GM23248 (cell line): ENCODE data around the gene PGBD5. TPM values are rescaled to one million over a fixed set of nuclear protein-coding genes. Genes with fewer than 3 reads are reported as not detected.

Source experiments
- DNase-seq: peaks from one replicate; pipeline ENCODE4 v3.0.0-alpha.2; 2015
- H2AFZ ChIP-seq: fragments of 200-600 bp; sonication (generic); 2 replicates; pipeline ENCODE4 v1.6.1; 2016; ENCODE audit warnings: antibody characterized with exemption
- H3F3A ChIP-seq: fragments of 200-600 bp; sonication (generic); 2 replicates; pipeline ENCODE4 v1.6.1; 2016; ENCODE audit warnings: mild to moderate bottlenecking, antibody characterized with exemption, mixed run types; ENCODE audit not compliant: insufficient read depth
- H3K27ac ChIP-seq: fragments of 200-600 bp; sonication (generic); 2 replicates; pipeline ENCODE4 v1.5.1; 2016; ENCODE audit warnings: mild to moderate bottlenecking
- H3K27me3 ChIP-seq: fragments of 200-600 bp; sonication (generic); replicated peaks from 2 replicates; pipeline ENCODE4 v1.6.1; 2016; ENCODE audit warnings: mild to moderate bottlenecking; ENCODE audit not compliant: insufficient read depth
- H3K36me3 ChIP-seq: fragments of 200-600 bp; sonication (generic); 2 replicates; pipeline ENCODE4 v1.6.1; 2016; ENCODE audit warnings: low read depth, mild to moderate bottlenecking
- H3K4me1 ChIP-seq: fragments of 200-600 bp; sonication (generic); 2 replicates; pipeline ENCODE4 v1.6.1; 2016; ENCODE audit warnings: mild to moderate bottlenecking; ENCODE audit not compliant: insufficient read depth
- H3K4me2 ChIP-seq: fragments of 200-600 bp; sonication (generic); one replicate; pipeline ENCODE4 v1.6.1; 2016; ENCODE audit warnings: mild to moderate bottlenecking; ENCODE audit not compliant: unreplicated experiment
- H3K4me3 ChIP-seq: fragments of 200-600 bp; sonication (generic); 2 replicates; pipeline ENCODE4 v1.5.1; 2016; ENCODE audit warnings: mild to moderate bottlenecking
- H3K79me2 ChIP-seq: fragments of 200-600 bp; sonication (generic); 2 replicates; pipeline ENCODE4 v1.6.1; 2016; ENCODE audit warnings: mild to moderate bottlenecking; ENCODE audit not compliant: insufficient read depth
- H3K9ac ChIP-seq: fragments of 200-600 bp; sonication (generic); 2 replicates; pipeline ENCODE4 v1.6.1; 2016; ENCODE audit warnings: mild to moderate bottlenecking
- H3K9me2 ChIP-seq: fragments of 200-600 bp; sonication (generic); 2 replicates; pipeline ENCODE4 v1.6.1; 2016; ENCODE audit warnings: mixed run types, mild to moderate bottlenecking, moderate library complexity; ENCODE audit not compliant: insufficient read depth
- H3K9me3 ChIP-seq: fragments of 200-600 bp; sonication (generic); one replicate; pipeline ENCODE4 v1.6.1; 2017; ENCODE audit warnings: low read depth
- H4K20me1 ChIP-seq: fragments of 200-600 bp; sonication (generic); 2 replicates; pipeline ENCODE4 v1.6.0; 2016; ENCODE audit not compliant: insufficient read depth
- EZH2 ChIP-seq: fragments of 200-600 bp; sonication (generic); IDR thresholded peaks from 2 replicates; pipeline ENCODE4 v1.6.1; 2018; ENCODE audit warnings: antibody characterized with exemption, mild to moderate bottlenecking; ENCODE audit not compliant: insufficient read depth, poor library complexity, severe bottlenecking
- EZH2phosphoT487 ChIP-seq: fragments of 200-600 bp; sonication (generic); IDR thresholded peaks from 2 replicates; pipeline ENCODE4 v1.6.1; 2018; ENCODE audit warnings: antibody characterized with exemption, moderate library complexity, mild to moderate bottlenecking, low read depth; ENCODE audit not compliant: insufficient read depth
- WGBS, 2 experiments: methylation state at CpG; one replicate each; pipeline ENCODE4 v1.1.6; 2015 to 2017; ENCODE audit warnings: low lambda C conversion rate in 2 of 2, low coverage in 1 of 2; ENCODE audit errors: missing lambda C conversion rate in 2 of 2; 5-methylcytosine and 5-hydroxymethylcytosine counted together
- in situ Hi-C: fragments of 300-500 bp; cut with MboI; formaldehyde crosslinking; loops from 2 replicates; pipeline ENCODE4 v1.15.0; 2020
- polyA plus RNA-seq: library from polyadenylated mRNA; unstranded; fragments of >200 nt; fragmentation: Nextera tagmentation; extraction: Ambion mirVana; gene quantifications from 2 replicates; pipeline ENCODE4 v1.2.1, GENCODE V29; 2016
- total RNA-seq: library from RNA; depleted of rRNA; stranded (reverse); fragments of >200 nt; shearing (Covaris generic); gene quantifications from 2 replicates; pipeline ENCODE4 v1.2.3, GENCODE V29; 2014

The PGBD5 gene
- total and polyA plus RNA-seq, 2 experiments from 2014 or later, result 0.23 to 0.32 TPM

DNA sequence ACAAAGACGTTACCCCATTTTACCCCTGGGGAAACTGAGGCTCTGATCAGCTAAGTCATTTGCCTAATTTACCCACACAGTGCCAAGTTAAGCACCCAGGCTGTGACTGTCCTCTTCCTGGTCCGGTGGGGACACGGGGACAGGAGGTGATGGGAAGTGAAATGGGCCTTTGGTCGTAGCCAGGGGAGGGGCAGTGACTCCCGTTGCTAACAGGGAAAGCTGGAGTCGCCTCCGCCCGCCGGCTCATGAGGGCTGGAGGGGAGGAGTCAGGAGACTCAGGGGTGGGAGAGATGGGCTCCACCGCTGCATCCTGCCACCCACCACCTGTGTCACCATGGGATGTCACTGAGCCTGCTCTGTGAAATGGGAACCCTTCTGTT, 139.3 kb downstream of the PGBD5 start:
- H3K9ac ChIP-seq, result no peak overlapping the region
- 0 out of 2 replicates have a peak, but pooled peaks cover 3% of the 10 kb centered on the region for H3K36me3 ChIP-seq
- no peaks in the 10 kb centered on the region for H3K9me3 ChIP-seq
- no peak overlapping the region for H3K27ac ChIP-seq
- no peaks in the 10 kb centered on the region for H3K9me2 ChIP-seq
- 0 out of 2 replicates have a peak, but pooled peaks cover 6% of the 10 kb centered on the region for H3F3A ChIP-seq
- no peaks in the 10 kb centered on the region for H4K20me1 ChIP-seq
- H2AFZ ChIP-seq, result no peak overlapping the region
- in situ Hi-C loops, result no loop called here
- WGBS, 2 experiments, result 72 to 73% methylated on average over 10 of the region's 10 CpGs
- no peaks in the 10 kb centered on the region for H3K4me1 ChIP-seq
- TF ChIP-seq EZH2phosphoT487 (no peak), EZH2 (no peak)
- H3K4me3 ChIP-seq, result no peak overlapping the region
- no peak overlapping the region for H3K4me2 ChIP-seq
- DNase-seq, result no peak
- H3K27me3 ChIP-seq, result no peaks in the 10 kb centered on the region; the same call in 1 of the 2 replicates
- no peaks in the 10 kb centered on the region for H3K79me2 ChIP-seq

DNA sequence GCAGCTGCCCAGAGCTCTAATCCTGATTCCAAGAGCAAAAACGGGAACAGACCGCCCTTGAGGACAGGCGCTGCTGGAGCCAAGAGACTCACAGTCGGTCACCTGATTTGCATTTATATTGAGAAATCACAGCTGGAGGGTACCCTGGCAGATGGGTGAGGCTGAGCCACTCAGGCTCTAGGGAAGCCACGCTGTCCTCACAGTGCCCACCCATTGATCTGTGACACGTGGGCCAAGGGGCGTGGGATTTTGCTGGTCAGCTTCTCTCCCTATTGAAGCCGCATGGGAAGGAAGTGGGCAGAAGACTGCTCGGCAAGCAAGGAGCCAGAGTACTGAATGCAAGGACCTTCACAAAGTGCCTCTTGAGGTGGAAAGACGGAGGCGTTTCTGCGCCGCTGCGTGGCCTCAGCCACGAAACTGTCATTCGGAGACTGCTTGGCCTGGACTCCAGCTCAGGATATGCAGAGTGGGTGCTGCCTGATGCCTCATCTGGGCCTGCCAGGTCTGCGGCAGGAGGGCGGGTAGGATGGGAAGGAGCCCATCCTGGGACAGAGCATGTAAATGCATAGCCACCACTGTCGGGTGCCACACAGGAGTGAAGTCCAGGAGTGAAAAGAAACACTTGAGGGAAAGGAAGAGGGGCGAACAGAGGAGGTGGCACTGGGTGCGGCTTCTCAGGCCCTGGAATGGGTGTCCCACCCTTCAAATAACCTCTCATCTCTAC, 139.8 kb downstream of the PGBD5 start:
- H3K4me3 ChIP-seq, result no peak overlapping the region
- H3K36me3 ChIP-seq, result 0 out of 2 replicates have a peak, but pooled peaks cover 3% of the 10 kb centered on the region
- no peak overlapping the region for H3K4me2 ChIP-seq
- H3K27ac ChIP-seq, result no peak overlapping the region
- H3K9me2 ChIP-seq, result no peaks in the 10 kb centered on the region
- H3F3A ChIP-seq, result 0 out of 2 replicates have a peak, but pooled peaks cover 6% of the 10 kb centered on the region
- H3K27me3 ChIP-seq, result no peaks in the 10 kb centered on the region; the same call in 1 of the 2 replicates
- no peaks in the 10 kb centered on the region for H3K9me3 ChIP-seq
- no peaks in the 10 kb centered on the region for H3K4me1 ChIP-seq
- 86 to 88% methylated on average over 21 of the region's 21 CpGs for WGBS, 2 experiments
- no peak for DNase-seq
- H4K20me1 ChIP-seq, result no peaks in the 10 kb centered on the region
- no peak overlapping the region for H3K9ac ChIP-seq
- H2AFZ ChIP-seq, result no peak overlapping the region
- in situ Hi-C loops, result no loop called here
- H3K79me2 ChIP-seq, result no peaks in the 10 kb centered on the region
- TF ChIP-seq EZH2 (no peak), EZH2phosphoT487 (no peak)

DNA sequence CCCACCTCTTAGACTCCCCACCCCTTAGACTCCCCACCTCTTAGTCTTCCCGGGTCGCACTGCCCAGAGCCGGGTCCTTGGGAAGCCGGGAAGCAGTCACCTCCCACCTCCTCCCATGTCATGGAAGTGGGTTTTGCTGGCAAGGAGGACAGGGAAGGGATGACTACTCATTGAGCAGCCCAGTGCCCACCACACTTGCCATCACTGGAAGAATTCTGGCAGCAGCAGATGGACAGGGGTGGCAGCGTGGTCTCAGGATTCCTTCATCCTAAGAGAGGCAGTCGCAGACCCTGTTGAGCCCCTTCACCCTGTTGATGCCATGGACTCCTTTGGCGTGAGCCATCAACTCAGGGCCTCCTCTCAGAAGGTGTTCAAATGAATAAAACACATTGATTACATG, 140.8 kb downstream of the PGBD5 start:
- no peak for TF ChIP-seq EZH2
- TF ChIP-seq EZH2phosphoT487, result no peak
- 76% methylated on average over 7 of the region's 7 CpGs for WGBS, 2 experiments
- Histone ChIP-seq H3K79me2 (no peaks in the 10 kb centered on the region), H3K9ac (no peak overlapping the region), H3K9me3 (no peaks in the 10 kb centered on the region), H4K20me1 (no peaks in the 10 kb centered on the region), H3K27ac (no peak overlapping the region), H3K27me3 (no peaks in the 10 kb centered on the region), H3K36me3 (0 out of 2 replicates have a peak, but pooled peaks cover 3% of the 10 kb centered on the region), H3F3A (0 out of 2 replicates have a peak, but pooled peaks cover 6% of the 10 kb centered on the region), H2AFZ (no peak overlapping the region), H3K4me2 (no peak overlapping the region), H3K4me3 (no peak overlapping the region), H3K9me2 (no peaks in the 10 kb centered on the region), H3K4me1 (no peaks in the 10 kb centered on the region)
- no peak for DNase-seq
- in situ Hi-C loops, result no loop called here

DNA sequence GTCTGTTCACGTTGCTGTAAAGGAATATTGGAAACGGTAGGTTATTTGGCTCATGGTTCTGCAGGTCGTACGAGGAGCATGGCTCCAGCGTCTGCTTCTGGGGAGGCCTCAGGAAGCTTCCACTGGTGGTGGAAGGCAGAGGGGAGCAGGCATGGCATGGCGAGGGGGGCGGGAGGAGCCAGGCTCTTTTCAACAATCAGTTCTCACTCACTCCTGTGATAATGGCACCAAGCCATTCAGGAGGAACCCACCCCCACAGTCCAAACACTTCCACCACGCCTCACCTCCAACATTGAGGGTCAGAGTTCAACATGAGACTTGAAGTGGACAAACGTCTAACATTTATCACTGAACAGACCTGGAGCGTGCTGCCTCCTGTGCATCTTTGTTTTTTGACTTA, 141.2 kb downstream of the PGBD5 start:
- Histone ChIP-seq H2AFZ (no peak overlapping the region), H3K36me3 (0 out of 2 replicates have a peak, but pooled peaks cover 3% of the 10 kb centered on the region), H3F3A (0 out of 2 replicates have a peak, but pooled peaks cover 6% of the 10 kb centered on the region), H3K4me3 (no peak overlapping the region), H3K27me3 (no peaks in the 10 kb centered on the region), H3K79me2 (no peaks in the 10 kb centered on the region), H4K20me1 (no peaks in the 10 kb centered on the region), H3K4me2 (no peak overlapping the region), H3K9ac (no peak overlapping the region), H3K27ac (no peak overlapping the region), H3K4me1 (no peaks in the 10 kb centered on the region), H3K9me2 (no peaks in the 10 kb centered on the region), H3K9me3 (no peaks in the 10 kb centered on the region)
- TF ChIP-seq EZH2phosphoT487 (no peak), EZH2 (no peak)
- 58 to 68% methylated on average over 8 to 10 of the region's 10 CpGs for WGBS, 2 experiments
- in situ Hi-C loops, result no loop called here
- DNase-seq, result no peak
